Upper lobe of right lung (tissue), 1 donor: Measurements from ENCODE around the gene SAAL1. TPM values are rescaled to one million over a fixed set of nuclear protein-coding genes. Genes with fewer than 3 reads are reported as not detected.

Source experiments
- ATAC-seq: fragments of 200-7000 bp; cut with Tn5 transposase; one replicate; pipeline ENCODE4 v1.9.1; 2020; ENCODE audit warnings: mild to moderate bottlenecking, moderate library complexity
- DNase-seq: peaks from one replicate; pipeline ENCODE4 v3.0.0-alpha.2; 2020
- H3K27ac ChIP-seq: fragments of 200-600 bp; one replicate; pipeline ENCODE4 v1.8.0; 2022
- H3K27me3 ChIP-seq: fragments of 200-600 bp; one replicate; pipeline ENCODE4 v1.8.0; 2022; ENCODE audit warnings: mild to moderate bottlenecking
- H3K36me3 ChIP-seq: fragments of 200-600 bp; one replicate; pipeline ENCODE4 v1.8.0; 2022
- H3K4me1 ChIP-seq: fragments of 200-600 bp; one replicate; pipeline ENCODE4 v1.8.0; 2022
- H3K4me3 ChIP-seq: fragments of 200-600 bp; one replicate; pipeline ENCODE4 v1.8.0; 2022; ENCODE audit warnings: mild to moderate bottlenecking
- H3K9me3 ChIP-seq: fragments of 200-600 bp; one replicate; pipeline ENCODE4 v1.8.0; 2022
- CTCF ChIP-seq: fragments of 200-600 bp; IDR thresholded peaks from one replicate; pipeline ENCODE4 v1.8.0; 2022; ENCODE audit warnings: antibody characterized with exemption
- intact Hi-C: fragments of 100-400 bp; cut with DNase I; formaldehyde crosslinking; loops from one replicate; pipeline ENCODE4 v1.11.0; 2022
- total RNA-seq: library from RNA; stranded (reverse); fragmentation: NEBNext Ultra II Directional; extraction: Animal tissue kit (Norgen Biotek cat#: 25700); gene quantifications from one replicate; pipeline ENCODE4 v1.2.1, GENCODE V29; 2021
- donor health status: DM: no; HTN: yes; CAD: no; lungs with severe emphysema.

SAAL1 gene
- total RNA-seq, 1 donor from 2014 or later = 8.8 TPM

DNA sequence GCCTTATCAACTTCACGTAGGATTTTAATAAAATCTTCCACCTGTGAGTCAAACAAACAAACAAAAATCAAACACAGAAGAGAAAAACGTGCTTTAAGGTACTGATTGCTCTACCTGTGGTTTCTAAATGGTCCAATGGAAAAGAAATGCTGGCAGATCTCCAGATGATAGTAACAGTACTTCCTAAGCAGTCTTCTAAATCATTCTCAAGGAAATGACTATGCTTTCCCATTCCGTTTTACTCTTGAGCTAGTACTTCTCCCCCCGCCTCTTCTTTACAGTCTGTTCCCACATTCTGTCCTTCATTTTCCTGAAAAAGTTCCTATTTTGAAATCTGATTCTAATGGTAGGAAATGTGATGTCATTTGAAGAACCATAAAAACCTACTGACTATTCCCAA, 25.4 kb downstream of the SAAL1 start:
- intact Hi-C loops = no loop called here
- no peaks in the 10 kb centered on the region for H3K9me3 ChIP-seq
- ATAC-seq (no peak), DNase-seq (no peak)
- no peak overlapping the region for H3K27ac ChIP-seq
- H3K4me1 ChIP-seq = no peaks in the 10 kb centered on the region
- TF ChIP-seq CTCF = no peak
- H3K36me3 ChIP-seq = peaks cover 41% of the 10 kb centered on the region
- H3K4me3 ChIP-seq = no peak overlapping the region
- no peaks in the 10 kb centered on the region for H3K27me3 ChIP-seq

DNA sequence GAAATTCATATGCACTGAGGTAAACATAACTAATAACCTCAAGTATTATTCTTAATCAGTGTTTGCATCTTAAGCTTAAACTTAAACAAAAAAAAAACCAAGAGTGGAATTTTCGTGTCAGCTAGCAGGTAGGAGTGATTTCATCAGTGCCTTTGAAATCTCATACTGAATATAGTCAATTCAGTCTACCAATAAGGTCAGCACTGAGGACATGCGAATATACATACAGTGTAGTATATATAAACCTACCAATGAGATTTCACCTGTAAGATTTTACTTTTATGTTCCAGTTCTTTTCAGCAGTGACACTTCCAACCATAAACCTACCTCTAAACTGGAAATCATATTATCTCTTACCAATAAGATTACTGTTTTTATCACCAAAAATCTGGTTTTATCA, 27.0 kb downstream of the SAAL1 start:
- Histone ChIP-seq H3K4me1 (no peaks in the 10 kb centered on the region), H3K27me3 (no peaks in the 10 kb centered on the region), H3K27ac (no peak overlapping the region), H3K4me3 (no peak overlapping the region), H3K36me3 (peaks cover 38% of the 10 kb centered on the region), H3K9me3 (no peaks in the 10 kb centered on the region)
- DNase-seq (no peak), ATAC-seq (no peak)
- TF ChIP-seq CTCF = no peak
- intact Hi-C loops = no loop called here

DNA sequence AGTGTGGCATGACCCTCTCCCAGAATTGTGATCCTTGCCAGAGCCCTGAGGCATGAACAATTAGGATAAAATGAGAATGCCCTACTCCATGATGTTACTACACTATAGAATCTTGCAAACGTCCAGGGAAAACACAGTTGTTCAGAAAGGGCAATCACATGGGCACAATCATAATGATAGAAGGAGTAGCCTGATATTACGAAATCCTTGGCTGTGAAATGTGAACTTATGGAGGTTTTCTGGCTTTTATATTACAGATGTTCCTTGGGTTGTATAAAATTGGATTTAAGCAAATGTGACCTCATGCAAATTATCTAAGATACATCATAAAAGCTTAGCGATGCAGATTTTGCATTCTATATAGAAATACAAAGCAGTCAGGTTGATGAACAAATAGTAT, 30.4 kb downstream of the SAAL1 start:
- Histone ChIP-seq H3K27me3 (no peaks in the 10 kb centered on the region), H3K36me3 (peaks cover 13% of the 10 kb centered on the region), H3K9me3 (no peaks in the 10 kb centered on the region), H3K4me3 (no peak overlapping the region), H3K4me1 (no peaks in the 10 kb centered on the region), H3K27ac (no peak overlapping the region)
- no peak for DNase-seq
- intact Hi-C loops = no loop called here
- TF ChIP-seq CTCF = no peak
- no peak for ATAC-seq

DNA sequence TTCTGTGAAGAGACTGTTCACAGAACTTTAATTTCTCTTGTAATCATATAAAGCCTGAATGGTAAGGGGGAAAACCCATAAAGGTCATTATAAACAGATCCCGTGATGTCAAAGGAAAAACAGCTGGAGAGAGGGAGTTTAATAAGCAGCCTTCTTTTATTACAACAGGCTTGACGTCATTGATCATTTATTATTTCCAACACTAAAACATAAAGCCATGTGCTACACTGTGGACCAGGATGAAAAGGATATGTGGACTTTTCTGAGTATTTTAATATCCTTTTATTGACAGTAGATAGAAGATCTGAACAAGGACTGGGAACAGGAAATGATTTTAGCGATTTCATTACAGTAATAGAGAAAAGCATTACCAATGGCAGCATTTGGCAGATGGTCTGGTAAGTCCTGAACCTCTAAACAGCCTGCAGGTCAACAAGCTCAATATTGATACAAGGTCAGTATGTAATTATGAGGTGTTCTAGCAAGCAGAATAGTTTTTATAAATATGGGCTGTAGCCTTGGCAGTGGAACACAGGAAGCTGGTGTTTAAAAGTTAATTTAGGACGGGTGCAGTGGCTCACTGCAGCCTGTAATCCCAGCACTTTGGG, 34.7 kb downstream of the SAAL1 start:
- Histone ChIP-seq H3K27me3 (no peaks in the 10 kb centered on the region), H3K36me3 (no peaks in the 10 kb centered on the region), H3K27ac (no peak overlapping the region), H3K4me1 (no peaks in the 10 kb centered on the region), H3K9me3 (no peaks in the 10 kb centered on the region), H3K4me3 (no peak overlapping the region)
- intact Hi-C loops = no loop called here
- no peak for DNase-seq
- no peak for ATAC-seq
- no peak for TF ChIP-seq CTCF

DNA sequence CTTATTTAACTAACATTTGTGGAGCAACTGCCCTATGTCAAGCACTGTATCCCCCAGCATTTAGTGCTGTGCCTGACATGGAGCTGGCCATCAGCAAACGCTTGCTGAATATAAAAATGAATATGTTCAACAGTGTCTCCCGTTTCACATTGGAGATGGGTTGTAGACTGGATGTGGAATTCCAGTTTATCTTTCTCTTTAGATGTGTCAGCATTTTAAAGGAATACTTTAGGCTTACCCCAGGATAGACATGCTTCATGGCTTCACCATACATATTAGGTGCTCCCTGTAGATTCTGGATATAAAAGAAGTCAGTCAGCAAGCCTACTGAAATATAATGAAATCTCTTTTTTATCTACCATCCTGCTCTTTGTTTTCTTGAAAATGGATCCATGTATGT, 38.5 kb downstream of the SAAL1 start:
- no peak overlapping the region for H3K27ac ChIP-seq
- TF ChIP-seq CTCF = no peak
- no peaks in the 10 kb centered on the region for H3K9me3 ChIP-seq
- no peaks in the 10 kb centered on the region for H3K36me3 ChIP-seq
- no peak for DNase-seq
- no peak overlapping the region for H3K4me3 ChIP-seq
- intact Hi-C loops = no loop called here
- H3K27me3 ChIP-seq = no peaks in the 10 kb centered on the region
- ATAC-seq = no peak
- no peaks in the 10 kb centered on the region for H3K4me1 ChIP-seq

GRCh38 chr11:18066626-18067025, 39.3 kb downstream of the SAAL1 start:
- DNase-seq = no peak
- Histone ChIP-seq H3K27ac (no peak overlapping the region), H3K4me3 (no peak overlapping the region), H3K27me3 (no peaks in the 10 kb centered on the region), H3K36me3 (no peaks in the 10 kb centered on the region), H3K4me1 (no peaks in the 10 kb centered on the region), H3K9me3 (no peaks in the 10 kb centered on the region)
- no peak for TF ChIP-seq CTCF
- ATAC-seq = no peak
- intact Hi-C loops = no loop called here
